Kidney epithelial cell (primary cell): ENCODE measurements around the gene LRRC27. TPM values are rescaled to one million over a fixed set of nuclear protein-coding genes. Genes with fewer than 3 reads are reported as not detected.

Experiments
- DNase-seq: peaks from one replicate; pipeline ENCODE4 v3.0.0-alpha.2; 2010; ENCODE audit warnings: low read depth
- H3K27me3 ChIP-seq: 2 replicates; pipeline ENCODE4 v1.6.0; 2011; ENCODE audit warnings: low read length; ENCODE audit not compliant: control insufficient read depth, insufficient read depth
- H3K36me3 ChIP-seq: 2 replicates; pipeline ENCODE4 v1.5.1; 2011; ENCODE audit warnings: low read length; ENCODE audit not compliant: control insufficient read depth, insufficient read depth
- H3K4me3 ChIP-seq: 2 replicates; pipeline ENCODE4 v1.5.1; 2011; ENCODE audit warnings: low read depth, mild to moderate bottlenecking, control low read depth, low read length
- total RNA-seq: library from RNA; depleted of rRNA; stranded (reverse); fragments of >200 nt; gene quantifications from 2 replicates; pipeline ENCODE4 v1.2.3, GENCODE V29; 2015
- TF ChIP-seq, protein P1 (sequence below): IDR thresholded peaks from 2 replicates; pipeline ENCODE4 v1.5.1; 2011; ENCODE audit warnings: mild to moderate bottlenecking, moderate library complexity, low read length, control low read depth, inconsistent platforms; ENCODE audit not compliant: insufficient read depth, poor library complexity, severe bottlenecking

Gene LRRC27
- total RNA-seq, 1 donor from 2014 or later = 13.3 TPM

DNA sequence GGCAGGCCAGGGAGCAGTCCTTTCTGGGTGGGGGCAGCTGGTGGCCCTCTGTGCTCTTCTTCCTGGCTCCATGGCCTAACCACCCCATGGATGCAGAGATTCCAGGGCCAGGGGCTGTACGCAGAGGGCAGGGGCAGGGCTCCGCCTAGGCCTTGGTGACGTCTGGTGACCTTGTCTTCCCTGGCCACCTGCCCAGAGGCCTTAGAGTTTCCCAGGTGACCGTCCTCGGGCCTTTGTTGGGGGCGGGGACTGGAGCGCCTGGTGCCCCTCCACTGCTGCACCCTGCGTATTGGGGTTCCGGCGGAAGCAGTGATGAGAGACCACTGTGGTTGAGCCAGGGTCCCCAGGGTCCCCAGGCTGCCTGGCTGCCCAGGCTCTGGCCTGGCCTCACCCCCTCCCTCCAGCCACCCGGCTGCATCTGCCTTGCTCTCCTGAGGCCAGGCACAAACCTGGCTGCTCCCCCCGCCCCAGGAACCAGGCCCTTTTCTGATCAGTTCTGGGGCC is 75.3 kb downstream of the LRRC27 start:
- DNase-seq = no peak
- Histone ChIP-seq H3K27me3 (no peaks in the 10 kb centered on the region), H3K4me3 (no peak overlapping the region), H3K36me3 (no peaks in the 10 kb centered on the region)
- TF ChIP-seq, protein P1, sequence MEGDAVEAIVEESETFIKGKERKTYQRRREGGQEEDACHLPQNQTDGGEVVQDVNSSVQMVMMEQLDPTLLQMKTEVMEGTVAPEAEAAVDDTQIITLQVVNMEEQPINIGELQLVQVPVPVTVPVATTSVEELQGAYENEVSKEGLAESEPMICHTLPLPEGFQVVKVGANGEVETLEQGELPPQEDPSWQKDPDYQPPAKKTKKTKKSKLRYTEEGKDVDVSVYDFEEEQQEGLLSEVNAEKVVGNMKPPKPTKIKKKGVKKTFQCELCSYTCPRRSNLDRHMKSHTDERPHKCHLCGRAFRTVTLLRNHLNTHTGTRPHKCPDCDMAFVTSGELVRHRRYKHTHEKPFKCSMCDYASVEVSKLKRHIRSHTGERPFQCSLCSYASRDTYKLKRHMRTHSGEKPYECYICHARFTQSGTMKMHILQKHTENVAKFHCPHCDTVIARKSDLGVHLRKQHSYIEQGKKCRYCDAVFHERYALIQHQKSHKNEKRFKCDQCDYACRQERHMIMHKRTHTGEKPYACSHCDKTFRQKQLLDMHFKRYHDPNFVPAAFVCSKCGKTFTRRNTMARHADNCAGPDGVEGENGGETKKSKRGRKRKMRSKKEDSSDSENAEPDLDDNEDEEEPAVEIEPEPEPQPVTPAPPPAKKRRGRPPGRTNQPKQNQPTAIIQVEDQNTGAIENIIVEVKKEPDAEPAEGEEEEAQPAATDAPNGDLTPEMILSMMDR = no peak

DNA sequence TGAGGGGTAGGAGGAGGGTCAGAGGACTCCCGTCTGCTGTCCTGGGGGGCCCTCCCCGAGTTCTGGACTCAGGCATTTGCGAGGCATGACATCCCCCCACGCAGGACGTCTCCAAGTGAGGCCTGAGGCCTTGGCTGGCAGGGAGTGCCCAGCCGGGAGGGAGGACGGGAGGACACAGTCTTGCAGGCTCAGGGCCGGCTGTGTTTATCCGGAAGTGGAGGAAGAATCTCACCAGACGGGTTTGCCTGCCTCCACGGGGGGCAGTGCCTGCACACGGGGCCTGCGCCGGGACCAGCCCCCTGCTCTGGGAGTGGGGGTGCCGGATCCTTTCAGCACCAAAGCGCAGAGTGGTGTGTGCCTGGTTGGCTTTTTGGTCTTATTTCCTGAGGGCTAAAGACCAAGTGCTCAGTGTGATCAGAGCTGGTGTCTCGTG is 75.9 kb downstream of the LRRC27 start:
- Histone ChIP-seq H3K36me3 (no peaks in the 10 kb centered on the region), H3K27me3 (no peaks in the 10 kb centered on the region), H3K4me3 (no peak overlapping the region)
- no peak for DNase-seq
- TF ChIP-seq, protein P1 = no peak

DNA sequence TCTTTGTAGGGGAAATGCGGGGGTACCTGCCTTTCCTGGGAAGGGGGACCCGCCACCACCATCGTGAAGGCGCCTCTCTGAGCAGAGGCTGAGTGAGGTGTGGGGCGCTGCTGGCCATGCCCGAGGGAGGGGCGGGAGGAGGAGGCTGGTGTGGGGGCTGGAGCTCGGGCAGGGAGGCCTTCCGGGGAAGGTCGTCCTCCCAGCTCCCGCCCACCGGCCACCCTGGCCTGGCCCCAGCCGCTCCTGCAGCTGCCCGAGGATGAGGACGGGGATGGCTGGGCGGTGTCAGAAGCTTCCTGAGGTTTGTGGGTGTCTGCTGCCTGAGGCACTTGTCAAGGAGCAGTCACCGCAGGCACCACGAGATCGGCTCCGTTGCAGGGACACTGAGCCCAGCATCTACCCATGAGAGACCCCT is 76.4 kb downstream of the LRRC27 start:
- TF ChIP-seq, protein P1 = no peak
- Histone ChIP-seq H3K36me3 (no peaks in the 10 kb centered on the region), H3K27me3 (no peaks in the 10 kb centered on the region), H3K4me3 (no peak overlapping the region)
- DNase-seq = no peak

DNA sequence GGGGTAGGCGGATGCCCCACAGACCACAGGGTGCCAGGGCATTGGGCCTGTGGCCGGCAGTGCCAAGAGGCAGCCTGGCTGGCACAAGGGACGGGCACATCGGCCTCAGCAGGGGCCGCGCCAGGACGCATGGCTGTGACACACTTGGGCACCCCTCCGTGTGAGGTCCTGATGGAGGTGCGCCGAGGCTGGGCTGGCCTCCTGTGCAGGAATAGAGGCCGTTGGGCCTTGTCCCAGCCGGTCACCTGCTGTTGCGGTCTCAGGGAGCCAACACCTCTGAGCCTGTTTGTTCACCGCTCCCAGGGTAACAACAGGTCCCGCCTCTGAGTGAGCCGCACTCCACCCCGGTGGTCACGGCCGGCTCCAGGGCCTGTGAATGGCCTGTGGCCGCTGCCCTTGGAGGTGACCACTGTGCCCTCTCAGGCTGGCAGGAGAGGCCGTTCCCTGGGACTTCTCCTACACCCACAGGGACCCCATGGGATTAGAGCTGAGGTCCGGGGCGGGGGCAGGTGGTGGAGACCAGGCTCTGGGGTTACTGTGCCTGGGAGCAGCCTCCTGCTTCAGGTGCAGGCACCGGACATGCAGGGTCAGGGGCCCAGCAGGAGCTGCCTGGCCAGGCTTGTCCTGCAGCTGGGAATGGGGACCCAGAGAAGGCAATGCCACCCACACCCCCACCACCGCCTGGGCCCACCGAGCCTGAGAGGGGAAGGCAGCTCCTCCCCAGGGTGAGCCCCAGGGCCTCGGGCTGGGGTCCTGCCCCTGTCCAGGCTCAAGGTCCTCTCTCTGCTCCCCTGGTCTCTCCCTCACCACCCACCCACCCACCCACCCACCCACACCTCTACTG is 77.1 kb downstream of the LRRC27 start:
- TF ChIP-seq, protein P1 = no peak
- DNase-seq = no peak
- Histone ChIP-seq H3K27me3 (no peaks in the 10 kb centered on the region), H3K36me3 (no peaks in the 10 kb centered on the region), H3K4me3 (no peak overlapping the region)

DNA sequence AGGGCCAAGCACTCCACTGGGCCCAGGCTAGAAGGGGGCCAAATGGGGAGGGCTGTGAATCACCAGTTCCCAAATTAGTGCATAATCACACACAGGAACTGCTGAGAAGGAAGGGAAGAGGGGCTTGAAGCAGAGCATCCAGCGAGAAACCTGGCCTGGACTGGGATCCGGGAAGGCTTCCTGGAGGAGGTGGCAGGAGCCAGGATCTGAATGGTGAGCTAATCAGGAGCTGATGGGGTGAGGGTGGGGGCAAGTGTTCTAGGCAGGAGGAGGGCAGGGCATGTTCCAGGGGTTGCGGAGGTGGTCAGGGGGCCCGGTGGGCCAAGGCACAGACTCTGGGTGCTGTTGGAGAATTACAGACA is 77.7 kb downstream of the LRRC27 start:
- no peak for DNase-seq
- Histone ChIP-seq H3K4me3 (no peak overlapping the region), H3K27me3 (no peaks in the 10 kb centered on the region), H3K36me3 (no peaks in the 10 kb centered on the region)
- TF ChIP-seq, protein P1 = no peak
